GM18907 (cell line): ENCODE results near the gene RLN2.

ENCODE experiments used
- ATAC-seq: cut with Tn5 transposase; IDR thresholded peaks from one replicate; pipeline ENCODE4 v1.9.1; 2021; ENCODE audit warnings: mild to moderate bottlenecking, moderate library complexity; ENCODE audit not compliant: unreplicated experiment

RLN2 gene

DNA sequence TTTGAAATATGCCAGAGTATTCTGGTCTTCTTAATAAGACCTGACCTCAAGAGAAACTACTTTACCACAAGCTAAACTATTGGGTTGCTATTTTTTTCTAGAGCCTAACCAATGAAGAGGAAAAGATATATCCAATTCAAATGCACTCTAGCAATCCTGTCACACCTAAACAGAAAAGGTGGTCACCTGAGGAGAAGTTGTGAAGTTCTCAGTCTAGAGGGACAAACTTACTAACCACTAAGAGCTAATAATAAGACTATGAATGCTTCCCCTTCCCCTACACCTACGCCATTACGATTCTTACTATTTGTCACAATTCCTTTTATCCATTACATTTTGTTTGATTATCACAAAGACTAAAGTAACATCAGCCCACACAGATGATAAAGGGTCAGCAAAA, 29.7 kb downstream of the RLN2 start:
- ATAC-seq: no peak

DNA sequence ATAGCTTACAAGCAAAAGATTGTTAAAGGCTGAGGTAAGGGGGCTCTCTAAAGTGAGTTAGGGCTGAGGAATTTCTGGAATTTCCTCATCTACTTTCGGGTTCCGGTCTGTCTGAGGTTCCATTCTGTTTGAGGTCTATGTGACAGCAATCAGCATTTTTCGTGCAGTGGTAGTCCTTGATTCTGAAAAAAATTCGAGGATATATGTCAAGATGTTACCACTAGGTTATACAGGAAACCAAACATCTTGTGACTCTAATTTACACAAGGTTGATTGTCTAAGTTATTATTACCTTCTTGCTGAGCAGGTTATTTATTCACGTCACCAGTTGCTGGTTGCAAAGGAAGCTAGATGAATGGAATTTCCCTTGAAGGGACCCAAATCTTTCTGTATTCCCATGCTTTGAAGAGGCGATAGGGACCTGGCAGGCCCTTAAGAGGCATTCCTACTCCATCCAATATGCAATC, 35.2 kb downstream of the RLN2 start:
- no peak for ATAC-seq

DNA sequence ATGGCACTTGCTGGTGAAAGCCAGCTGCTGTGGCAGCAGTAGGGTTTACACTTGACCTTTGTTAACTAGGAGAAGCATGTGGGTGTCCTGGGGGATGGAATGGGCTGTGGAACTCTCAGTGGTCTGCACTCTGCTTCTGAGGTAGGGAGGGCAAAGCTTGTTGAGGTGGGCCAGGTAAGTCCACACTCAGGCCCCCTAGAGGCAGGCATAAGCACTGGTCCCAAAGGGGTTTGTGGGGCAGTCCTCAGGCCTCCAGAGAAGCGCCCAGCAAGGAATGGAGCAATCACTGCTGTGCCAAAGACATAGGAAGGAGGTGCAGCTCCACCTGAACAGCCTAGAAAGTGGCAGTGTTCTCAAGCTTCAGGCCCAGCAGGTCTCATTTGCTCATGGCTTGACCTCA, 38.6 kb downstream of the RLN2 start:
- ATAC-seq: no peak

DNA sequence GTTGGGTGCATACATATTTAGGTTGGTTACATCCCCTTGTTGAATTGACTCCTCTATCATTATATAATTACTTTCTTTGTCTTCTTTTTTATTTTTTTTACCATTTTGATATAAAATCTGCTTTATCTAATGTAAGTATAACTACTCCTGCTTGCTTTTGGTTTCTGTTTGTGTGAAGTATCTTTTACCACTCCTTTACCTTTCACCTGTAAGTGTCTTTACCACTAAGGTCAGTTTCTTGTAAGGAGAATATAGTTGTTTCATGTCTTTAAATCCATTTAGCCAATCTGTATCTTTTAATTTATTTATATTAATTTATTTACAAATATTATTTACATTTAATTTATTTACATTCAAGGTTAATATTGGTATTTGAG, 40.3 kb downstream of the RLN2 start:
- ATAC-seq: no peak

DNA sequence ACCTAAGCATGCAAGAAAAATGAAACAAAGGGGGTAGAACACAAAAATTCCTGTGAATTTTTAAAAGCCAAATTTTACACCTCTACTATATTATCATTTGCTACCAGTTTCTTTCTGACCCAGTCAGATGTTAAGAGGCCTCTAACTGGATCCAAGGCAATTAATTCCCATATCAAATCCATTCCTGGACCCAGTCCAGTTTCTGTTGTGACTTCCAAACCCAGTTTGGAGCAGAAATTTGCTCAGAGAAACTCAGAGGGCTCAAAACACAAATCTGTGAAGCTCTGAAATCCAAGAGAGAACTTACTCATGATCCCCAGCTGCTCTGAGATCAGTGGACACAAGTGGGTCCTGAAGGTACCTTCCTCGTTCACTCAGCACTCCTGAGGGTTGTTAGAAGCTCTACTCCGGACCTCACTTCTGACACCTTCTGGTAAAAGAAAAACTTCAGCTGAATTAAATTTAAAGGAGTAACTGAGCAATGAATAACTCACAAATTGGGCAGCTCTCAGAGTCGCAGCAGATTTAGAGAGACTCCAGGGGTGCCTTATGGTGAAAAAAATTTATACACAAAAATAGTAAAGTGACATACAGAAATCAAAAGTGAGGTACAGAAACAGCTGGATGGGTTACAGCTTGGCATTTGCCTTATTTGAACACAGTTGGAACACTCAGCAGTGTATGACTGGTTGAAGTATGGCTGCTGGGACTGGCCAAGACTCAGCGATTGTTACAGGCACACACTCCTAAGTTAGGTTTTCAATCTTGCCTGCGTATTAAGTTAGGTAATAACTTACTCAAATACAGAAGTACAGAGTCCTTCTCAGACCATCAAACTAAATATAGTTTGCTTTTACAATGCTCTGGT, 40.9 kb downstream of the RLN2 start:
- no peak for ATAC-seq
